Amygdala (tissue), 56 donors: ENCODE measurements around the gene CDC42EP3.
A peak's percentile ranks its signal among the peaks of the same experiment; 100 is the strongest.

Source experiments
- DNase-seq, 56 donors: peaks; one replicate each; lab custom pipeline; 2025; lab: John Stamatoyannopoulos, UW

Gene CDC42EP3

GRCh38 chr2:37637190-37637860 is 34.1 kb downstream of the CDC42EP3 start:
- no peak for DNase-seq

DNA sequence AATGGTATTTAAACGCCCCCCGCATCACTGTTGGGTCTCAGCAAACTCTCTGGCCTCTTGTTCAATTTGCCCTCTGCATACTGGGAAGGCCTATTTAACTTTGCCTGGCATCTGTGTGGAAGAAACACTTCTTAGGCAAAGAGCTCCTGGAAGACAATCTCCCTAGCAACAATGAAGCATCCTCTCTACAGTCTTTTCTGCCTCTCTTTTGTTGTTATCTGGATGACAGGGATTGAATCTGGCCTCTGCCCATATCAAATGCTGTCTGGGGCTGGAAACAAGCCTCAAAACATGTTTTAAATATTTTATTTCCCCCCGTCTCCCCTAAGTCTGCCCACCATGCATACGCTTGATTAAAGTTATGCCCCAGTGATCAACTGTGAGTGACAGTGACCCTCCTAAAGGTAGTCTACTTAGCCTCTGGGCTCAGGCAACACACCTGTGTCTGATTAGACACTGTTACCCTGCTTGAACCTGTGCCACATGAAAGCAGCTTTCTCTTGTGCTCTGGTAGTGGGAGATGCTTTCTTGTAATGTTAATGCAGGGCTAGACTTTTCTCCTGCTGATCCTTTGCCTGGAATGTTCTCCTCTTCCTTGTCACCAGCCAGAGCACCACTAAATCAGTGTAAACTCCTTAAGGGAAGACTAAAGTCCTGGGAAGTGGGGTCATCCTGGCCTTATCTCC is 34.9 kb downstream of the CDC42EP3 start:
- DNase-seq: no peak

- peak in 4 of 56 donors; percentile 9 to 49 (median 46) for DNase-seq
These were observed 35.7 kb downstream of the CDC42EP3 start for GRCh38 chr2:37635504-37636380.

- DNase-seq: no peak
These were observed 36.4 kb downstream of the CDC42EP3 start for GRCh38 chr2:37634914-37635503.

GRCh38 chr2:37633845-37634244 is 37.6 kb downstream of the CDC42EP3 start:
- no peak for DNase-seq

DNA sequence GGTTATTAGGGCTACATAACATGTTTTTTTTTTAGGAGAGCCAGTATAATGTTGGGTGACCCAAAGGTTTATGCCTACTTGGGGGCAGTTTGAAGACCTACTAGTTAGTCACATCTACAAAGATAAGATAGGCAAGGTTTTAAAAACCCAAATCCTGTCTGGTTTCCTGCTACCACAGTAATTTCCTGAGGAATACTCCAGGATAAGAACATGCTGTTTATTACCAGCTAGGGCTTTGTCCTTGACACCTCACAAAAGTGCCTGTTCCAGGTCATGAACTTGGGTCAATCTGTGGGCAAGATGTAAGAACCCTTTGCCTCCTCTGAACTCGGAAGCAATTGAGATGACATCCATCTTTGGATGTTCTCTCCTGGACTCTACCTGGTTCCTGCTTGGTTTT is 38.2 kb downstream of the CDC42EP3 start:
- no peak for DNase-seq

- no peak for DNase-seq
These were observed 39.1 kb downstream of the CDC42EP3 start for GRCh38 chr2:37632310-37632709.

- no peak for DNase-seq
These were observed 39.7 kb downstream of the CDC42EP3 start for GRCh38 chr2:37631698-37632097.

DNA sequence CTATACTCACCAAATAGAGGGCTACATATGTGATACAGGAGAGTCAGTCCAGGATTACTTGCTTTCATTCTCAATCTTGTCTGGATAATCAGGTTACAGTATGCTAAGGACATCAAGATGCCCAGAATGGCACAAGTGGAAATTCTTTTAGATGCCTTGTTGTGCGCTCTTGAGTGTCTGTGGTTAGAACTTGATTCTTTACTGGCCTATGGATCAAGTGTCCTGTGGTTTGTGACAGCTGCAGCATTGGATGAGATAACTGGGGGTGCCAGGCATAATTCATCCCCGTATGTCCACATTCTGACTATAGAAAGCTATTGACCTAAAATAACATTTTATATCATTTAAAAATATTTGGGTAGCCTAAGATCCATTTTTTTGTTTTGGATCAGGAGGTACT is 40.1 kb downstream of the CDC42EP3 start:
- DNase-seq: no peak

- DNase-seq: no peak
These were observed 40.7 kb downstream of the CDC42EP3 start for GRCh38 chr2:37630776-37631175.

DNA sequence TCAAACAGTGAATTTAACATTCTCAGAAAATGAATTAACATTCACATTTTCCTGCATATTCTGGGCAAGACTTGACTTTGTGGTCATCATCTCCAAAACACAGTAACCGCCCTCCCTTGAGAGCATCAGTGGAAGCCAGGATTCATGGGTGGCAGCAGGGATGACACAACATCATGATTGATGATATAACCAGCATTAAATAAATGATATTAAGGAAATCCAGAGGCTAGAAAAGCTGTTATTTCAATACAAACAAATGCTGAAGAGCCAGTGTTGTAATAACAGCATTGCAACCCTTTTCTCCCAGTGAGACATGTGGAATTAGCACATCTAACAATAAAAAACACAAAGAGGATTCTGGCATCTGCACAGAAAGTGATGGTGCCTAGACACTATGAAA is 41.1 kb downstream of the CDC42EP3 start:
- DNase-seq: no peak

DNA sequence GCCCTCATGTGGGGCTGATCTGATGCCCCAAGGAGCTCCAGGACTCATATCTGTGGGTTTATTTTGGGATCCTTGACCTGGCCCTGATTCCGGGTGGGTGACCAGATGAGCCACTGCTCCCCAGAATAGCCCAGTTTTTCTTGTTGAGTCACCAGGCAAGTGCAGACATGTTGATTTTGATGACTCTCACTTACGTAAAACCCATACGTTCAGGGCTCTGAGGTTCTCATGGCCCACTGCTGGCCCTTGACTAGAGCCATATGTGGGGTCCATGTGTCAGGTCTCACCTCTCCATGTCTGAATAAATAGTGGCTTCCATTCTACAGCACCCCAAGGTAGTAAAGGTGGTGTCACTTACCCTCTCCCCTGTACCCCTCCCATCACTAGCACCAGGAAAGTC is 41.9 kb downstream of the CDC42EP3 start:
- no peak for DNase-seq

- no peak for DNase-seq
These were observed 43.7 kb downstream of the CDC42EP3 start for GRCh38 chr2:37627710-37628109.

DNA sequence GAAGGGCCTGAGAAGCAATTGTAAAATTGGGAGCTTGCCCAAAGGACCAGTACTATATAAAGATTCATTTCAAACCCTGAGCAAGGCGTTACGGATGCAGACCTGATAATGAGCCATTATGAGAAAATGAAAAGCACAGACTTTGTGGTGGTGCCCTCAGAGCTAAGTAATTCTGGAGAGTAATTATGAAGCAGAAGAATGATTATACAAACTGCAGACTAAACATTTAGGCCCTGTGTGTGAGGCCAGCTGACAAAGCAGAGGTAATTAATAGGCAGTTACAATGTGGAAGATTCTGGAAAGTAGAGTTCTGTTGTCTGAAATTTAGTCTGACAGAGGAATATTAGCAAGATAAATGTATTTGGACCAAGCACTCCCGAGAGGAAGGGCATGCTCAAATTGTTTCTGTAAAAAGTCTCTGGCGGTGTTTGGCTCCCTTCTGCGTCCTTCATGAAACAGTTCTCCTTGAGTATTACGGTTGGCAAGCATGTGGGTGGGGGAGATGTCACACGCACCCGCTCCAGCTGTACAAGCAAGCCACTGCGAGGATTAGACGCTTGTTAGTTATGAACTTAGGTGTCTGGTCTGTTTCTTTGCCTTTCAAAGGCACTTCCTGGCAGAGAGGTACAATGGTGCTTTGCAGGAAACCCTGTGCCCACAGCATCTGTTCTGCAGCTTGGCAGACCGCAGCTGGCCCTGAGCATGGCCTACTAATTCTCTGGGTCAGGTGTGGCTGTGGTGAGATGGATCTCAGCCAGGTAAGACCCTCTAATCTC is 45.5 kb downstream of the CDC42EP3 start:
- peak in 3 of 56 donors; percentile 2 to 33 (median 16) for DNase-seq

GRCh38 chr2:37625156-37625555 is 46.3 kb downstream of the CDC42EP3 start:
- DNase-seq: no peak

DNA sequence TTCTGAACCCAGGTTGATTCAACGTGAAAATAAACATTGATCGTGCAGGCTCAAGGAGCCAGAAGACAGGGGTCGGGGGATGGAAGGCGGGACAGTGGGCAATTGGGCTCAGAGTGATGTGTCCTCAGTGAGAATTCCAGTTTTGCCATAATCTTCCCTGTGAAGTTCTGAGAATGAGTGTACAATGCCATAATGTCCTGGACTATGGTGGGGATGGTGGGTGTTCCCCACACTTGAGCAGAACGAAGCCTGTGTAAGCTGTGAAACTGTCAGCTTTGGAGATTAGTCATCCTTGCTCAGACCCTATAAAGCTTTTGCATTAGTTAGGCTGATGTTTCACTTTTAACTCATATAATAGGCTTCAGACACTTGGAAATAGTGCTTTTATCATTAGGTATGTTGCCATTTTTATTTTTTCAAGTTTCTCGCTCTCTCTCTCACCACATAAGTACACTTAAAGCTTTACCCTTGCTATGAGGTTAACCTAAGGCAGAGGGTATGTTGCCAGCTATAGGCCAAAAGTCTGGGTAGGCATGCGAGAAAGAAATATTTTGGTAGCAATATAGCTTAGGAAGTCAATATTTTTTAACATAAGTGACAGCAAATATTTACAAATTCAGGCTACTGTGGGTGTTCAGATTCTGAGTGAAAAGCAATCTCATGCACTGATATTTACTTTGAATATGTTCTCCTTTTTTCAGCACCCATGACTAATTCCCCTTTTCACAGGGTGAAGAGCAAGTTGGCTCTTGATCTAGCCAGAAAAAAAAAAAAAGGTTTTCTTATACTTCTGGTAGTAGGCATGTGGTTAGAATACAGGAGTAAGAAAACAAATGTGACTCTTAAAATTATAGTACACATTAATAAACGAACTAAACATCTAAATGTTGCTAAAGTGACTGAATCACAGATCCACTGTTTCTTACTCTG is 47.2 kb downstream of the CDC42EP3 start:
- DNase-seq: peak in 2 of 56 donors; percentile 12 to 16

DNA sequence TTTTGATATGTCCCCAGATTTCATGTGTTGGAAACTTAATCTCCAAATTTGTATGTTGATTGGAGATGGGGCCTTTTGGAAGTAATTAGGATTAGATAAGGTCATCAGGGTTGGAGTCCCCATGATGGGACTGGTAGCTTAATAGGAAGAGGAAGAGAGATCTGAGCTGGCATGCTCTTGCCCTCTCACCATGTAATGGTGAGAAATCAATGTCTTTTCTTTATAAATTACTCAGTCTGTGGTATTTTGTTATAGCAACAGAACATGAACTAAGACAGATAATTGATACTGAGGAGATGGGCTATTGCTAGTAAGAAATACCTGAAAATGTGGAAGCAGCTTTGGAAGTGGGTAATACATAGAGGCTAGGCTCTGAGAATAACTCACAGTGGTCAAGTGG is 48.0 kb downstream of the CDC42EP3 start:
- no peak for DNase-seq

- DNase-seq: no peak
These were observed 48.9 kb downstream of the CDC42EP3 start for GRCh38 chr2:37622450-37623100.
